ENCODE measurements around the gene TMEM266.

Gene TMEM266

DNA sequence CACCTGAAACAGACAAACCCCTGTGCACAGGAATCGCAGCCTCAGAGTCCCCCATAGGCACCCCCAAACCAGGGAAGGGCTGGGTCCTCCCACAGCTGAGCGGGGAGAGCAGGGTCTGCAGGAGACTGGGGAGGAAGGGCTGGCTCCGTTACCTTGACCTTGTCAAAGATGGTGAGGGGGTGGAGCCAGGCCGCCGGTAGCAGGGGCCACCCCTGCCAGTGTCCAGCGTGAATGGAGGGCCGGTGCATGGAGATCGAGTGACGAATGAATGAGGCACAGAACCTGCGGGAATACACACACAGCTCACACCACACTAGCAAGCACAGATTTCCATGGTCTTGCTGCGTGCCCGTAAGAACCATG, 102.2 kb downstream of the TMEM266 start:
- Histone ChIP-seq H2AFZ (ENCODE audit: low read length, unreplicated experiment) (no peak overlapping the region), H3K36me3 (ENCODE audit: insufficient read depth, low read length) (no peaks in the 10 kb centered on the region), H3K79me2 (ENCODE audit: control insufficient read depth, insufficient read depth, low read length, unreplicated experiment) (no peaks in the 10 kb centered on the region), H3K27ac (ENCODE audit: low read depth, low read length) (no peak overlapping the region), H3K27me3 (ENCODE audit: insufficient read depth, low read length) (no peaks in the 10 kb centered on the region), H3K4me1 (ENCODE audit: control insufficient read depth, insufficient read depth, low read length, unreplicated experiment) (peaks cover 7% of the 10 kb centered on the region), H3K4me3 (ENCODE audit: low read depth, low read length) (no peak overlapping the region)

DNA sequence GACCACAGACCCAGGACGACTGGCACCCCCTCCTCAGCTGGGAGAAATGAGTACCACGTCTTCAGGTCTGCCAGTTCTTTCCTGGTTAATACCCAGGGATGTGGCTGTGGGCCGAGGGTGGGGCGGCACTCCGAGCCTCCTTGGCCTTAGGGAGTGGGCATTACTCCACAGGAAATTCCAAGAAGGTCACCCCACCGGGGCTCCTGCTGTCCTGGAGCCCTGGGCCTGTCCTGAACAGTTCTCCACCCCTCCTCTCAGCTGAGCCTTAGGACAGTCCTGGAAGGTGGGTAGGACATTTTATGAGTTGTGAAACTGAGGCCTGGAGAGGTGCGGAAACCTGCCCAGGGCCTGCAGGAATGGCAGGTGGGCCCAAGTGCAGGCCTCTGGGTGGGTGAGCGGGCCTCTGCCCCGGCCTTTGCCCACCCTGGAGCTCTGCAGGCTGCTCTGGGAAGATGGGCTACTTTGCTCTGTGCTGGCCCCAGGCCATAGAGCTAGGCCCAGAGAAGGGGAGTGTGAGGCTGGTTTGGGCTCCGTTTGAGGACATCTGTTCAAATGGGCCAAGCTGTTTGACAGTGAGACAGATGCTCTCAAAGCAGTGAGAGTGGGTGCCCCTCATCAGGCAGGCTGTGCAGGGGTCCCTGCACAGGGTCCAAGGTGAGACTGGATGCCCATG, 103.1 kb downstream of the TMEM266 start:
- H3K36me3 ChIP-seq (ENCODE audit: insufficient read depth, low read length): no peaks in the 10 kb centered on the region
- no peak overlapping the region for H3K4me3 ChIP-seq (ENCODE audit: low read depth, low read length)
- no peak overlapping the region for H3K27ac ChIP-seq (ENCODE audit: low read depth, low read length)
- H3K4me1 ChIP-seq (ENCODE audit: control insufficient read depth, insufficient read depth, low read length, unreplicated experiment): peaks cover 7% of the 10 kb centered on the region
- H3K27me3 ChIP-seq (ENCODE audit: insufficient read depth, low read length): no peaks in the 10 kb centered on the region
- H3K79me2 ChIP-seq (ENCODE audit: control insufficient read depth, insufficient read depth, low read length, unreplicated experiment): no peaks in the 10 kb centered on the region
- H2AFZ ChIP-seq (ENCODE audit: low read length, unreplicated experiment): no peak overlapping the region

DNA sequence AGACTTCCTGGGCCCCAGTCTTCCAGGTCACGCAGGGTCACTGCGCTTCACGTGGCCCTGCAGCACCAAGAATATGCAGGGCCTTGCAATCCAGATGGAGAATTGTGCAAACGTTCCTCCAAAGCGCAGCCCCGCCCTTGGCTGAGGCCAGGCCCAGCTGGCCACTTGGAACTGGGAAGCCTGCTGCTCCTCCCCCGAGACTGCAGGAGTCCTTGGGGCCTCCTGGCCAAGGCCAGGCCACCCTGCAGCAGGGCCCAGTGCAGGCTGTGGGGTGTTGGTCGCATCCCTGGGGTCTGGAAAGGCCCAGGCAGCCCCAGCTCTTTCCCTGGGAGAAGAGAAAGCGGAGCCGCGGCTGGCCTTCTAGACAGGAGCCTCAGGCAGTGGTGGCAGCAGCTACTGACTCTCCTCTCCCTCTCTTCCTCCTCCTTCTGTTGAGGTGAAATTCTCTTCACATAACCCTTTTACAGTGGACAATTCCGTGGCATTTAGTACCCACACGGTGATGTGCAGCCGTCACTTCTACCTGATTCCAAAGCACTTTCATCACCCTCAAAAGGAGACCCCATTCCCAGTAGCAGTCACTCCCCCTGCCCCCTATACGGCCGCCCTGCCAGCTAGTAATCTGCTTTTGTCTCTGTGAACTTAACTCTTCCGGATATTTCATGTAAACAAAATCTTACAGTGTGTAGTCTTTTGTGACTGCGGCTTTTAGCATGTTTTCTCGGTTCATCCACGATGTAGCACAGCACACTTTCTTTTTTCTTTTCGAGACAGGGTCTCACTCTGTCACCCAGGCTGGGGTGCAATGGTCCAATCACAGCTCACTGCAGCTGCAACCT, 103.9 kb downstream of the TMEM266 start:
- Histone ChIP-seq H3K36me3 (ENCODE audit: insufficient read depth, low read length) (no peaks in the 10 kb centered on the region), H3K27ac (ENCODE audit: low read depth, low read length) (no peak overlapping the region), H3K27me3 (ENCODE audit: insufficient read depth, low read length) (no peaks in the 10 kb centered on the region), H2AFZ (ENCODE audit: low read length, unreplicated experiment) (no peak overlapping the region), H3K79me2 (ENCODE audit: control insufficient read depth, insufficient read depth, low read length, unreplicated experiment) (no peaks in the 10 kb centered on the region), H3K4me1 (ENCODE audit: control insufficient read depth, insufficient read depth, low read length, unreplicated experiment) (peaks cover 7% of the 10 kb centered on the region), H3K4me3 (ENCODE audit: low read depth, low read length) (no peak overlapping the region)

DNA sequence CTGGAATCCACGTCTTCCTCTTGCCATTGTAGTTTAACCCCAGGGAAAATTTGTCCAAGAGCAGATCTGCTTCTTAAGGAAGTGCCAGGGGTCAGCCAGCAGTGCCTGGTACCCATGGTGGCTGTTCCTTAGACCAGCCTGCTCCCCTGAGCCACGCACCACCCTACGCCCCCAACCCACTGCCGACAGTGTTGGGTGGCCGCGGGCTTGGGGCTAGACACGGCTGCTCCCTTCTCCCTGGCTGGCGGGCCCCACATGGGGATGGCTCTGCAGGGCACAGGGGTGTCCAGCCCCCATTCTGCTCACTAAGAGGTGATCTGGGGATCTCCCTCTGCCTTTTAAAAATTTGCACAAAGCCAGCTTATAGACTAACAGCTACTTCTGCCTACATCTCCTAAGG, 104.8 kb downstream of the TMEM266 start:
- Histone ChIP-seq H3K36me3 (ENCODE audit: insufficient read depth, low read length) (no peaks in the 10 kb centered on the region), H3K27ac (ENCODE audit: low read depth, low read length) (no peak overlapping the region), H2AFZ (ENCODE audit: low read length, unreplicated experiment) (no peak overlapping the region), H3K79me2 (ENCODE audit: control insufficient read depth, insufficient read depth, low read length, unreplicated experiment) (no peaks in the 10 kb centered on the region), H3K27me3 (ENCODE audit: insufficient read depth, low read length) (no peaks in the 10 kb centered on the region), H3K4me3 (ENCODE audit: low read depth, low read length) (no peak overlapping the region), H3K4me1 (ENCODE audit: control insufficient read depth, insufficient read depth, low read length, unreplicated experiment) (peaks cover 10% of the 10 kb centered on the region)

DNA sequence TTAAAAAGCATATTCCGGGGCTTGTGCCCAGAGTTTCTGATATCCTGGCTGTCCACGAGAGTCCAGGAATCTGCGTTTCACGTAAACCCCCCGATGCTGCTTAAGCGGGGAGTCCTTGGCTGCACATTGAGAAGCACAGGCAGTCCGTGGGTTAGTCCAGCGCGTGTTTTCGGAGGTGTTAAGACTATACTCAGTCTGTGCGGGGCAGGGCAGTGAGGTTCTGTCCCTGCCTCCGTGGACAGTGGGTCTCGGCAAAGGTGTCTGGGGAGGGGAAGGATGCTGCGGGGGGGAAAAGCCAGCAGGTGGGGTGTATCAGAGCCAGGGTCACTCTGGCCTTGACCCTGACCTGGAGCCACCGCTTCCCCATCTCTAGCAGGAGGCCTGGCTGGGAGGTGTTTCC, 106.2 kb downstream of the TMEM266 start:
- no peaks in the 10 kb centered on the region for H3K36me3 ChIP-seq (ENCODE audit: insufficient read depth, low read length)
- H3K27me3 ChIP-seq (ENCODE audit: insufficient read depth, low read length): no peaks in the 10 kb centered on the region
- no peak overlapping the region for H3K27ac ChIP-seq (ENCODE audit: low read depth, low read length)
- no peak overlapping the region for H3K4me3 ChIP-seq (ENCODE audit: low read depth, low read length)
- H2AFZ ChIP-seq (ENCODE audit: low read length, unreplicated experiment): no peak overlapping the region
- H3K4me1 ChIP-seq (ENCODE audit: control insufficient read depth, insufficient read depth, low read length, unreplicated experiment): peaks cover 13% of the 10 kb centered on the region
- H3K79me2 ChIP-seq (ENCODE audit: control insufficient read depth, insufficient read depth, low read length, unreplicated experiment): no peaks in the 10 kb centered on the region

DNA sequence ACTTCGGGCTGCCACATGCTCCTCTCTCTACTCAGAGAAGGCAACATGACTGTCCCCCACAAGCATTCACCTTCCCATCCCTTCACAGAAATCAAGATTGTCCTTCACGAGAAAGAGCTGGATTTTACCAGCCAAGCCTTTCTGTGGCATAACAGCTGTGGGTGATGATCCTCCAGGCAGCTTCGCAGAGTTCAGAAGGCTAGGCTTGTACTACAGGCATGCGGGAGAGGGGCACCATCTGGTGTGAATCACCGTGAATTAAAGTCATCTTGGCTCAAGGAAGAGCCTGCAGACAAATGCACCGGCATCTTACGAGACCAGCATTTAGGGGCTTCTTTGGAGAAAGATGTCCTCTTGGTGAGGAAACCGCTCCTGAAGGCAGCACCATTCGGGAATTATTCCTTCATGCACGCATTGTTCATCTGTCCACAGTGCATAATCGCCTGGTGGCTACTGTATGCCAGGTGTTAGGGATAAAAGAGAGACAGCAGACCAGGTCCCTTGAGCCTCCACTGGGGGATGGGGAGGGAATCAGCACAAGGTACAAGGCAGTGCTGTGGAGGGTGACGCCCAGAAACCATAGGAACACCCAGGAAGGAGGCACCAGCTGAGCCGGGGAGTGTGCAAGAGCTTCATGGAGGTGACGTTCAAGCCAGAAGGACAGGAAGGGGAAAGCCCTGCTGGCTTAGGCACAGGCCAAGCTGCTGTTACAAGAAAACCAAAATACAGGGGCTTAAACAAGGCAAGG, 108.6 kb downstream of the TMEM266 start:
- Histone ChIP-seq H2AFZ (ENCODE audit: low read length, unreplicated experiment) (no peak overlapping the region), H3K4me1 (ENCODE audit: control insufficient read depth, insufficient read depth, low read length, unreplicated experiment) (peaks cover 8% of the 10 kb centered on the region)

DNA sequence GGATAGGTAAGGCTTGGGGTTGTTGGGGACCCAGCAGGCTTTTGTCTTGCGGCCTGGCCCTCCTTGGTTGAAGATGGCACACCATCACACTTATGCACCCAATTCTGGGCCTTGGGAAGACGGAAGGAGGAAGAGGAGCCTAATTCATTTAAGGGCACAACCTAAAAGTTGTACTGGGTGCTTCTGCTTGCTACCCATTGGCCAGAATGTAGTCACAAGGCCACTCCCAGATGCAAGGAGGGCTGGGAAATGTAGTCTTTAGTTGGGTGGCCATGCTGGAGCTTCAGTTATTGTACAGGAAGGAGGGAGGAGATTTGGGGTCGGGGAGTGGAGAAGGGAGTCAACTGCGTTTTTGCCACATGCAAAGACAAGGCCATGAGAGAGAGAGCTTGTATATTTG, 109.2 kb downstream of the TMEM266 start:
- no peaks in the 10 kb centered on the region for H3K79me2 ChIP-seq (ENCODE audit: control insufficient read depth, insufficient read depth, low read length, unreplicated experiment)
- H3K36me3 ChIP-seq (ENCODE audit: insufficient read depth, low read length): no peaks in the 10 kb centered on the region
- H2AFZ ChIP-seq (ENCODE audit: low read length, unreplicated experiment): no peak overlapping the region
- H3K27me3 ChIP-seq (ENCODE audit: insufficient read depth, low read length): no peaks in the 10 kb centered on the region
- no peak overlapping the region for H3K4me3 ChIP-seq (ENCODE audit: low read depth, low read length)
- peaks cover 6% of the 10 kb centered on the region for H3K4me1 ChIP-seq (ENCODE audit: control insufficient read depth, insufficient read depth, low read length, unreplicated experiment)
- no peak overlapping the region for H3K27ac ChIP-seq (ENCODE audit: low read depth, low read length)

More for the DNA sequence above, 108.6 kb downstream of the TMEM266 start:
- Histone ChIP-seq H3K27ac (ENCODE audit: low read depth, low read length) (no peak overlapping the region), H3K79me2 (ENCODE audit: control insufficient read depth, insufficient read depth, low read length, unreplicated experiment) (no peaks in the 10 kb centered on the region), H3K27me3 (ENCODE audit: insufficient read depth, low read length) (no peaks in the 10 kb centered on the region), H3K4me3 (ENCODE audit: low read depth, low read length) (no peak overlapping the region), H3K36me3 (ENCODE audit: insufficient read depth, low read length) (no peaks in the 10 kb centered on the region)

DNA sequence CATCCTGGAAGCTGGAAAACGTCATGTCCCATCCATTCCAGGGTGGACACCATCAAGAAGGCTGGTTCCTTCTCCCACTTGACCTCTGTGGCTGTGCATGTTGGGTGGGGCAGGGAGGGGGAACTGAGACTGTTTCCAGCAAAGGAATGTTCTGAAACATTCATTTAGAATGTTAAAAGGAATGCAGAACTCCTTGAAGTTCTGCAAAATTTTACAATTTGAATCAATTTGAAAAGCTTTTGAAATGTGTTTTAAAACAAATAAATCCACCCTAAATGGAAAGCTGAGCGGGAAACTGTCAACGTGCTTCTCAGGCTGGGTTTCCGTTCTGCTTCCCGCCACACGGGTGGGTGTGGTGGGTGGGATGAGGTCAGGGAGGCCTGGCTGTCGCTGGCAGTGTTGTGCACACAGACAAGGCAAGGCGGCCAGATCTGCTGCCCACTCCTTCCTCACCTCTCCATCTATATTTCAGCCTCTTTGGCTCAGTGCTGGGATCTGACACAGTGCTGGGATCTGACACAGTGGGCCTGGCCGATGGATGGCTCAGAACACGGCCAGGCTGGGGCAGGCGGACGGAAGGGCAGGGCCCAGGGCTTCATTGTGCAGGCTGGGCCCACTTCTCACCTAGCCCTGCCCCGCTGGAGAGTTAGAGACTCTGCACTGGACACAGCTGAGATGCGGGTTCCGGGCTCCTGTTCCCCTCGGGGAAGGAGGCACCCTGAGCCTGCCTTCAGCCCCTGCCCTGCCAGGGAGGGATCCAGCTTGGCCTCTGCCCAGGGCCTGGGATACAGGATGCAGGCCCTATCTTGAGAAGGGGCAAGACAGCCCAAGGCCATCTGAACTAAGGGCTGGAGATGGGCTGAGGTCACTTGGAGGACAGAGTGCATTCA, 110.4 kb downstream of the TMEM266 start:
- Histone ChIP-seq H3K79me2 (ENCODE audit: control insufficient read depth, insufficient read depth, low read length, unreplicated experiment) (no peaks in the 10 kb centered on the region), H2AFZ (ENCODE audit: low read length, unreplicated experiment) (peak overlapping the region; percentile 30), H3K4me1 (ENCODE audit: control insufficient read depth, insufficient read depth, low read length, unreplicated experiment) (peaks cover 6% of the 10 kb centered on the region), H3K27ac (ENCODE audit: low read depth, low read length) (no peak overlapping the region; the same call in 1 of the 2 replicates), H3K4me3 (ENCODE audit: low read depth, low read length) (no peak overlapping the region), H3K36me3 (ENCODE audit: insufficient read depth, low read length) (no peaks in the 10 kb centered on the region), H3K27me3 (ENCODE audit: insufficient read depth, low read length) (no peaks in the 10 kb centered on the region)

DNA sequence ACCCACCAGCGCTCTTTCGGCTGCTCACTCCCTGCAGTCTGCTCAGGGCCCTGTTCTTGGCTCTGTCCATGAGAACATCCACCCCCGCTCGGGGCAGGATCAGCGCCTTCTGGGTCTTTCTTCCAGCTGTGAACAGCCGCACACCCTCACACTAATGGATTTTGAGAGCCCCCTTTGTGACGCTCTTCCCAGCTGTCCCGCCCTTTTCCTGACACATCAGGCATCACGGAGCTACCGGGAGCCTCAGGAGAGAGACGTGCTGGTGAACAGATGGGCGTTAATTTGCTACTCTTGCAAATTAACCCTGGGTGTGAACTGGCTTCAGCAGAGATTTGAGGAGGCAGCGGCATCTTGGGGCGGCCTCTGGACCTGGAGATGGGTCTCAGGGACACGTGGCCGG, 113.0 kb downstream of the TMEM266 start:
- H3K4me1 ChIP-seq (ENCODE audit: control insufficient read depth, insufficient read depth, low read length, unreplicated experiment): peaks cover 13% of the 10 kb centered on the region
- no peaks in the 10 kb centered on the region for H3K79me2 ChIP-seq (ENCODE audit: control insufficient read depth, insufficient read depth, low read length, unreplicated experiment)
- H3K36me3 ChIP-seq (ENCODE audit: insufficient read depth, low read length): no peaks in the 10 kb centered on the region
- no peak overlapping the region for H3K27ac ChIP-seq (ENCODE audit: low read depth, low read length)
- no peaks in the 10 kb centered on the region for H3K27me3 ChIP-seq (ENCODE audit: insufficient read depth, low read length)
- H2AFZ ChIP-seq (ENCODE audit: low read length, unreplicated experiment): no peak overlapping the region
- no peak overlapping the region for H3K4me3 ChIP-seq (ENCODE audit: low read depth, low read length)

DNA sequence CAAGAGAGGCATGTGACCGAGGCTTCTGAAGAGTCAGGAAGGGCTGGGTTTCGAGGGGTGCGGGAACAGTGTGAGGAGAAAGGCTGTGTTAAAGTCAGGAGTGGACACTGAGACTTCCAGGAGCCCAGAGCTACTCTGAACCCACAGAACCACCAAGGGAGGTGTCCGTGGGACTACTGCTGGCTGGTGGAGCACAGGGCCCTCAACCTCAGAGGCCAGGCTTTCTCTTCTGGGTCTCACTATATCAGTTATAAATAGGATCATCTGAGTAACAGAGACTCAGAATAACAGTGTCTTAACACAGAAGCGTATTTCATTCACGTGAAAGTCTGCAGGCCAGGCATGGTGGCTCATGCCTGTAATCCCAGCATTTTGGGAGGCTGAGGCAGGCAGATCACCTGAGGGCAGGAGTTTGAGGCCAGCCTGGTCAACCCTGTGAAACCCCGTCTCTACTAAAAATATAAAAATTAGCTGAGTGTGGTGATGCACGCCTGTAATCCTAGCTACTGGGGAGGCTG, 113.6 kb downstream of the TMEM266 start:
- peaks cover 19% of the 10 kb centered on the region for H3K4me1 ChIP-seq (ENCODE audit: control insufficient read depth, insufficient read depth, low read length, unreplicated experiment)
- H3K4me3 ChIP-seq (ENCODE audit: low read depth, low read length): no peak overlapping the region
- H2AFZ ChIP-seq (ENCODE audit: low read length, unreplicated experiment): no peak overlapping the region
- no peaks in the 10 kb centered on the region for H3K79me2 ChIP-seq (ENCODE audit: control insufficient read depth, insufficient read depth, low read length, unreplicated experiment)
- H3K27me3 ChIP-seq (ENCODE audit: insufficient read depth, low read length): no peaks in the 10 kb centered on the region
- H3K36me3 ChIP-seq (ENCODE audit: insufficient read depth, low read length): no peaks in the 10 kb centered on the region
- H3K27ac ChIP-seq (ENCODE audit: low read depth, low read length): no peak overlapping the region
